Measurements from ENCODE around the gene ABCC1. TPM values are rescaled to one million over a fixed set of nuclear protein-coding genes. Genes with fewer than 3 reads are reported as not detected.

ABCC1 gene
- total RNA-seq, 1 experiment from 2014 or later: 139 TPM

- H3K4me1 ChIP-seq (replicated peaks; ENCODE audit: insufficient read depth): peaks cover 27% of the 10 kb centered on the region
- H3K4me2 ChIP-seq: no peak overlapping the region
- no peaks in the 10 kb centered on the region for H3K27me3 ChIP-seq (ENCODE audit: insufficient read depth, low read depth)
- H4K20me1 ChIP-seq (ENCODE audit: insufficient read depth): no peaks in the 10 kb centered on the region
- H3K9me3 ChIP-seq (ENCODE audit: insufficient read depth, low read depth): no peaks in the 10 kb centered on the region
- H2AFZ ChIP-seq: no peak overlapping the region
- H3K27ac ChIP-seq: no peak overlapping the region
- H3K4me3 ChIP-seq: no peak overlapping the region
- no peaks in the 10 kb centered on the region for H3K9me2 ChIP-seq (ENCODE audit: insufficient read depth)
- H3K36me3 ChIP-seq (ENCODE audit: low read depth): peaks cover 46% of the 10 kb centered on the region
- H3F3A ChIP-seq (ENCODE audit: insufficient read depth, low read depth): peaks cover 47% of the 10 kb centered on the region
- ChIA-PET CTCF (no interaction called here), POLR2A (ENCODE audit: unreplicated experiment) (no interaction called here)
- no peak for DNase-seq
- H3K79me2 ChIP-seq (ENCODE audit: low read depth): 0 out of 2 replicates have a peak, but pooled peaks cover 7% of the 10 kb centered on the region
- intact Hi-C loops (cut with micrococcal nuclease; ENCODE audit: unreplicated experiment): no loop called here
- TF ChIP-seq CTCF (conservative IDR thresholded peaks at IDR 0.05) (no peak), EZH2 (IDR thresholded peaks at IDR 0.05; ENCODE audit: low read depth) (no peak)
- BruUV-seq (replicated peaks): no TSS peak
Measured at GRCh38 chr16:16076423-16076813, 127.0 kb downstream of the ABCC1 start.

- intact Hi-C loops (cut with micrococcal nuclease; ENCODE audit: unreplicated experiment): no loop called here
- Histone ChIP-seq H3K4me3 (no peak overlapping the region), H3K36me3 (ENCODE audit: low read depth) (peaks cover 65% of the 10 kb centered on the region), H3K27me3 (ENCODE audit: insufficient read depth, low read depth) (no peaks in the 10 kb centered on the region), H3K79me2 (ENCODE audit: low read depth) (0 out of 2 replicates have a peak, but pooled peaks cover 7% of the 10 kb centered on the region), H3K27ac (no peak overlapping the region), H3F3A (ENCODE audit: insufficient read depth, low read depth) (peaks cover 31% of the 10 kb centered on the region; the same call in 1 of the 2 replicates), H3K9me2 (ENCODE audit: insufficient read depth) (no peaks in the 10 kb centered on the region), H2AFZ (no peak overlapping the region), H3K4me2 (no peak overlapping the region), H4K20me1 (ENCODE audit: insufficient read depth) (no peaks in the 10 kb centered on the region), H3K4me1 (replicated peaks; ENCODE audit: insufficient read depth) (peaks cover 3% of the 10 kb centered on the region; the same call in 1 of the 2 replicates), H3K9me3 (ENCODE audit: insufficient read depth, low read depth) (no peaks in the 10 kb centered on the region)
- CTCF ChIA-PET: interaction anchor here (0.6 kb wide), 1 partner anchor 33 kb away, joined by 3 read pairs; no protein-coding TSS in a partner anchor
- DNase-seq: no peak
- BruUV-seq (replicated peaks): no TSS peak
- TF ChIP-seq EZH2 (IDR thresholded peaks at IDR 0.05; ENCODE audit: low read depth) (no peak), CTCF (conservative IDR thresholded peaks at IDR 0.05) (no peak)
- POLR2A ChIA-PET (ENCODE audit: unreplicated experiment): no interaction called here
Measured at GRCh38 chr16:16080465-16081065, 131.1 kb downstream of the ABCC1 start.

- DNase-seq: no peak
- TF ChIP-seq CTCF (conservative IDR thresholded peaks at IDR 0.05) (no peak), EZH2 (IDR thresholded peaks at IDR 0.05; ENCODE audit: low read depth) (no peak)
- Histone ChIP-seq H3K9me3 (ENCODE audit: insufficient read depth, low read depth) (no peaks in the 10 kb centered on the region), H3K36me3 (ENCODE audit: low read depth) (peaks cover 59% of the 10 kb centered on the region), H3K79me2 (ENCODE audit: low read depth) (0 out of 2 replicates have a peak, but pooled peaks cover 7% of the 10 kb centered on the region), H3K27me3 (ENCODE audit: insufficient read depth, low read depth) (no peaks in the 10 kb centered on the region), H3K4me3 (no peak overlapping the region), H3K27ac (no peak overlapping the region), H2AFZ (no peak overlapping the region), H4K20me1 (ENCODE audit: insufficient read depth) (no peaks in the 10 kb centered on the region), H3F3A (ENCODE audit: insufficient read depth, low read depth) (peaks cover 30% of the 10 kb centered on the region; the same call in 1 of the 2 replicates), H3K4me2 (no peak overlapping the region), H3K9me2 (ENCODE audit: insufficient read depth) (no peaks in the 10 kb centered on the region), H3K4me1 (replicated peaks; ENCODE audit: insufficient read depth) (no peaks in the 10 kb centered on the region)
- ChIA-PET POLR2A (ENCODE audit: unreplicated experiment) (no interaction called here), CTCF (no interaction called here)
- BruUV-seq (replicated peaks): no TSS peak
- intact Hi-C loops (cut with micrococcal nuclease; ENCODE audit: unreplicated experiment): no loop called here
Measured at GRCh38 chr16:16081141-16081540, 131.7 kb downstream of the ABCC1 start.
